Progenitor cell of endocrine pancreas (in vitro differentiated cells): ENCODE measurements around the gene WASHC3. TPM values are rescaled to one million over a fixed set of nuclear protein-coding genes. Genes with fewer than 3 reads are reported as not detected.

Source experiments
- DNase-seq: peaks from one replicate; pipeline ENCODE4 v3.0.0; 2021; ENCODE audit warnings: low spot score; ENCODE audit not compliant: unreplicated experiment
- H3K27ac Mint-ChIP-seq: 2 replicates; pipeline ENCODE4 v1.8.0; 2021; ENCODE audit warnings: mild to moderate bottlenecking, moderate library complexity, mixed read lengths
- H3K27me3 Mint-ChIP-seq: 2 replicates; pipeline ENCODE4 v1.8.0; 2021; ENCODE audit warnings: mixed read lengths
- H3K36me3 Mint-ChIP-seq: 2 replicates; pipeline ENCODE4 v1.8.0; 2022; ENCODE audit warnings: mixed read lengths; ENCODE audit not compliant: insufficient read depth
- H3K4me1 Mint-ChIP-seq: 2 replicates; pipeline ENCODE4 v1.8.0; 2021; ENCODE audit warnings: low read depth, mixed read lengths
- H3K4me3 Mint-ChIP-seq: 2 replicates; pipeline ENCODE4 v1.8.0; 2021; ENCODE audit warnings: low read depth, mild to moderate bottlenecking, moderate library complexity, mixed read lengths
- H3K9me3 Mint-ChIP-seq: 2 replicates; pipeline ENCODE4 v1.8.0; 2021; ENCODE audit warnings: low read depth, mixed read lengths
- CTCF ChIP-seq: fragments of 200-600 bp; sonication (generic); IDR thresholded peaks from one replicate; pipeline ENCODE4 v1.5.0; 2021; ENCODE audit warnings: antibody characterized with exemption, mild to moderate bottlenecking; ENCODE audit not compliant: unreplicated experiment
- long read RNA-seq: library from polyadenylated mRNA; unstranded; transcript quantifications from one replicate; pipeline ENCODE4 v2.0.0, GENCODE V29; 2020
- total RNA-seq: library from RNA; stranded (reverse); gene quantifications from 2 replicates; pipeline ENCODE4 v1.2.1, GENCODE V29; 2021

Gene WASHC3
- 14.5 and 16.8 TPM in 2 replicates for total RNA-seq
- long read RNA-seq, transcript WASHC3-201 (7 exons, 916 nt), result major isoform, 6 of 8 reads
- long read RNA-seq, partial matches to known transcripts, result 0 of 8 reads
- long read RNA-seq, other reads (novel, unspliced or antisense), result 1 of 8 reads

GRCh38 chr12:102061560-102062418 lies at the start of gene WASHC3:
WASHC3 (minus strand) TSS chr12:102061991; CDS start chr12:102061962, 29 bp downstream.
- H3K4me3 Mint-ChIP-seq, result peak within 1 kb of the TSS; percentile 99
- peaks cover 4% of the 10 kb centered on the region for H3K36me3 Mint-ChIP-seq
- peak; percentile 69 for DNase-seq

DNA sequence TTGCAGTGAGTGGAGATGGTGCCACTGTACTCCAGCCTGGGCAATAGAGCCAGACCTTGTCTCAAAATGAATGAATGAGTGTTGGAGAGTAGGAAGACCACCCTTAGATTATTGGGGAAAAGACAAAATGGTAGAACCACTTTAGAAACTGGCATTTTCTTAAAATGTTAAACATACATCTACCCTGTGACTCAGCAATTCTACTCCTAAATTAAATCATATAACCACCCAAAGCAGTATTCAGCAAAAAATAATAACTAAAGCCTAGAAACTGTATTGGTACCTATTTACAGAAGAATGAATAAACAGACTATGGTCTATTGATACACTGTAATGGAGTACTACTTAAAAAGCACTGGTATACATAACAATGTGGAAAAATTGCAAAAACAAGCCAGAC lies 49.0 kb upstream of the WASHC3 start:
- H3K27me3 Mint-ChIP-seq, result no peaks in the 10 kb centered on the region
- no peak overlapping the region for H3K27ac Mint-ChIP-seq

More at GRCh38 chr12:102061560-102062418, at the start of gene WASHC3:
- H3K9me3 Mint-ChIP-seq, result no peaks in the 10 kb centered on the region
- H3K27me3 Mint-ChIP-seq, result peaks cover 62% of the 10 kb centered on the region
- H3K27ac Mint-ChIP-seq, result peak within 1 kb of the TSS; percentile 51
- peaks cover 17% of the 10 kb centered on the region for H3K4me1 Mint-ChIP-seq
- no peak for TF ChIP-seq CTCF

DNA sequence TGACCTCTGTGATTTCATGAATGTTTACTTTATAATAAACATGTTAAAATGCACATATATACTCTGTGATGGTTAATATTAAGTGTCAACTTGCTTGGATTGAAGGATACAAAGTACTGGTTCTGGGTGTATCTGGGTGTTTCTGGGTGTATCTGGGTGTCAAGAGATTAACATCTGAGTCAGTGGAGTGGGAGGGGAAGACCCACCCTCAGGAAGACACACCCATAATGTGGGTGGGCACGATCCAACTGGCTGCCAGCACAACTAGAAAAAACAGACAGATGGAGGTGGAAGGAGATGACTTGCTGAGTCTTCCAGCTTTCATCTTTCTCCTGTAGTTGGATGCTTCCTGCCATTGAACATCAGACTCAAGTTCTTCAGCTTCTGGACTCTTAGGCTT lies 46.2 kb upstream of the WASHC3 start:
- H3K27ac Mint-ChIP-seq, result no peak overlapping the region
- H3K9me3 Mint-ChIP-seq, result peaks cover 26% of the 10 kb centered on the region
- no peaks in the 10 kb centered on the region for H3K27me3 Mint-ChIP-seq
- no peaks in the 10 kb centered on the region for H3K4me1 Mint-ChIP-seq
- peaks cover 63% of the 10 kb centered on the region for H3K36me3 Mint-ChIP-seq
- H3K4me3 Mint-ChIP-seq, result no peak overlapping the region
- DNase-seq, result no peak
- TF ChIP-seq CTCF, result no peak

More for the DNA sequence above, 49.0 kb upstream of the WASHC3 start:
- TF ChIP-seq CTCF, result no peak
- Mint-ChIP-seq H3K36me3 (peaks cover 39% of the 10 kb centered on the region), H3K4me3 (no peak overlapping the region), H3K9me3 (peaks cover 10% of the 10 kb centered on the region), H3K4me1 (no peaks in the 10 kb centered on the region)
- DNase-seq, result no peak

GRCh38 chr12:102106905-102107304 lies 45.1 kb upstream of the WASHC3 start:
- no peak for DNase-seq
- Mint-ChIP-seq H3K27me3 (no peaks in the 10 kb centered on the region), H3K36me3 (peaks cover 69% of the 10 kb centered on the region), H3K9me3 (peaks cover 26% of the 10 kb centered on the region), H3K4me3 (no peak overlapping the region), H3K4me1 (no peaks in the 10 kb centered on the region), H3K27ac (no peak overlapping the region)
- no peak for TF ChIP-seq CTCF

DNA sequence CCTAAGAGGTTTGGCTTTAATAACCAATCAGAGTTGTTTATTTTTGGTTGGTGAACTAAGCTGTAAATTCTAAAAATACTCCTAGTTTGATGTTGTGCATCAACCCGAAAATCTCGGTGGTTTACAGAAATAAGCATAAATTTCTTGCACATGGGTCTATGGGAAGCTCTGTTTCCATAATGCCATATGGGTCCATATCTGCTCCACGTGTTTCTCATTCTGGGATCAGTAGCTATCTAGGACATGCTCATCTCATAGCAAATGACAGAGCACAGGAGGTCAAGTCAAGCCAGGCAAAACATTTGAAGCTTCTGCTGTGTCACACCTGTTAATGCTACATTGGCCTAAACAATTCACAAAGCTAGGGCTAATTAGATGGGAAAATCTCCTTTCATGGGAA lies 35.1 kb upstream of the WASHC3 start:
- Mint-ChIP-seq H3K9me3 (no peaks in the 10 kb centered on the region), H3K27me3 (no peaks in the 10 kb centered on the region), H3K36me3 (peaks cover 3% of the 10 kb centered on the region), H3K27ac (no peak overlapping the region), H3K4me3 (no peak overlapping the region), H3K4me1 (no peaks in the 10 kb centered on the region)
- no peak for TF ChIP-seq CTCF
- no peak for DNase-seq
